ENCODE measurements around the gene DPH1.

The DPH1 gene

GRCh38 chr17:2058586-2059546 is 28.9 kb downstream of the DPH1 start:
- H3K4me3 ChIP-seq (ENCODE audit: low read depth in 1 of 2, low read length in 1 of 2) = peak overlapping the region; percentile 65 to 85
- TF ChIP-seq, protein P1, sequence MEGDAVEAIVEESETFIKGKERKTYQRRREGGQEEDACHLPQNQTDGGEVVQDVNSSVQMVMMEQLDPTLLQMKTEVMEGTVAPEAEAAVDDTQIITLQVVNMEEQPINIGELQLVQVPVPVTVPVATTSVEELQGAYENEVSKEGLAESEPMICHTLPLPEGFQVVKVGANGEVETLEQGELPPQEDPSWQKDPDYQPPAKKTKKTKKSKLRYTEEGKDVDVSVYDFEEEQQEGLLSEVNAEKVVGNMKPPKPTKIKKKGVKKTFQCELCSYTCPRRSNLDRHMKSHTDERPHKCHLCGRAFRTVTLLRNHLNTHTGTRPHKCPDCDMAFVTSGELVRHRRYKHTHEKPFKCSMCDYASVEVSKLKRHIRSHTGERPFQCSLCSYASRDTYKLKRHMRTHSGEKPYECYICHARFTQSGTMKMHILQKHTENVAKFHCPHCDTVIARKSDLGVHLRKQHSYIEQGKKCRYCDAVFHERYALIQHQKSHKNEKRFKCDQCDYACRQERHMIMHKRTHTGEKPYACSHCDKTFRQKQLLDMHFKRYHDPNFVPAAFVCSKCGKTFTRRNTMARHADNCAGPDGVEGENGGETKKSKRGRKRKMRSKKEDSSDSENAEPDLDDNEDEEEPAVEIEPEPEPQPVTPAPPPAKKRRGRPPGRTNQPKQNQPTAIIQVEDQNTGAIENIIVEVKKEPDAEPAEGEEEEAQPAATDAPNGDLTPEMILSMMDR (IDR thresholded peaks at IDR 0.05) = peak; percentile 93
- peaks cover 19% of the 10 kb centered on the region for H3K36me3 ChIP-seq

GRCh38 chr17:2059547-2060384 is 29.8 kb downstream of the DPH1 start:
- H3K36me3 ChIP-seq = peaks cover 25% of the 10 kb centered on the region
- H3K4me1 ChIP-seq (ENCODE audit: control insufficient read depth in 1 of 2, insufficient read depth in 1 of 2, low read depth in 1 of 2, low read length in 1 of 2) = peaks cover 53 to 64% of the 10 kb centered on the region in 2 experiments
- H3K27me3 ChIP-seq = peaks cover 39% of the 10 kb centered on the region
- peak overlapping the region; percentile 83 for H3K27ac ChIP-seq
- no peaks in the 10 kb centered on the region for H3K9me3 ChIP-seq
- peak overlapping the region; percentile 65 to 85 for H3K4me3 ChIP-seq (ENCODE audit: low read depth in 1 of 2, low read length in 1 of 2)
- TF ChIP-seq, protein P1 (IDR thresholded peaks at IDR 0.05) = no peak

More at GRCh38 chr17:2058586-2059546, 28.9 kb downstream of the DPH1 start:
- peaks cover 60 to 73% of the 10 kb centered on the region in 2 experiments for H3K4me1 ChIP-seq (ENCODE audit: control insufficient read depth in 1 of 2, insufficient read depth in 1 of 2, low read depth in 1 of 2, low read length in 1 of 2)
- peaks cover 48% of the 10 kb centered on the region for H3K27me3 ChIP-seq
- peak overlapping the region; percentile 83 for H3K27ac ChIP-seq
- H3K9me3 ChIP-seq = no peaks in the 10 kb centered on the region

DNA sequence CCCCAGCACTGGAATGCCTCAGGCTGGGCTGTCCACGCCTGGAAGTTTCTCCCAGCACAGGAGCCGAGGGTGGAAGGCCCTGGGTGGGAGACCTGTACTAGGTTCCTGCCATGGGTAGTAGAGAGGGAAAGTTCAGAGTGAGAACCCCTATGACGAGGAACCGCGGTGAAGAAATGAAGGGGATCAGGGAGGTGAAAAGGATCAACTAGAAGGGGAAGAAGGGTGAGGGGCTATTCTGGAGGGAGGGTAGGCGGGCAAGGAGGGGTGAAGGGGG is 30.4 kb downstream of the DPH1 start:
- Histone ChIP-seq H3K36me3 (peaks cover 30% of the 10 kb centered on the region), H3K27me3 (peaks cover 34% of the 10 kb centered on the region), H3K4me1 (ENCODE audit: control insufficient read depth in 1 of 2, insufficient read depth in 1 of 2, low read depth in 1 of 2, low read length in 1 of 2) (peaks cover 49 to 59% of the 10 kb centered on the region in 2 experiments), H3K4me3 (ENCODE audit: low read depth in 1 of 2, low read length in 1 of 2) (no peak overlapping the region), H3K27ac (peak overlapping the region; percentile 83), H3K9me3 (no peaks in the 10 kb centered on the region)
- TF ChIP-seq, protein P1 (IDR thresholded peaks at IDR 0.05) = no peak

- H3K4me3 ChIP-seq (ENCODE audit: low read depth in 1 of 2, low read length in 1 of 2) = no peak overlapping the region
- H3K27ac ChIP-seq = no peak overlapping the region
- H3K9me3 ChIP-seq = no peaks in the 10 kb centered on the region
- TF ChIP-seq, protein P1 (IDR thresholded peaks at IDR 0.05) = no peak
- H3K4me1 ChIP-seq (ENCODE audit: control insufficient read depth in 1 of 2, insufficient read depth in 1 of 2, low read depth in 1 of 2, low read length in 1 of 2) = peaks cover 45 to 53% of the 10 kb centered on the region in 2 experiments
- peaks cover 28% of the 10 kb centered on the region for H3K27me3 ChIP-seq
- peaks cover 36% of the 10 kb centered on the region for H3K36me3 ChIP-seq
These were observed 30.9 kb downstream of the DPH1 start for GRCh38 chr17:2060681-2061440.

GRCh38 chr17:2061441-2061958 is 31.5 kb downstream of the DPH1 start:
- Histone ChIP-seq H3K4me3 (ENCODE audit: low read depth in 1 of 2, low read length in 1 of 2) (no peak overlapping the region), H3K4me1 (ENCODE audit: control insufficient read depth in 1 of 2, insufficient read depth in 1 of 2, low read depth in 1 of 2, low read length in 1 of 2) (peaks cover 40 to 47% of the 10 kb centered on the region in 2 experiments), H3K27ac (no peak overlapping the region), H3K9me3 (no peaks in the 10 kb centered on the region), H3K36me3 (peaks cover 42% of the 10 kb centered on the region), H3K27me3 (peaks cover 22% of the 10 kb centered on the region)
- TF ChIP-seq, protein P1 (IDR thresholded peaks at IDR 0.05) = no peak

Measured in neutrophil (primary cell).